Fibroblast of lung (primary cell): ENCODE data around the gene SMG6. TPM values are rescaled to one million over a fixed set of nuclear protein-coding genes. Genes with fewer than 3 reads are reported as not detected.
A peak's percentile ranks its signal among the peaks of the same experiment; 100 is the strongest.

Experiments
- DNase-seq, 2 donors: peaks; one replicate each; pipeline versions ENCODE4 v3.0.0 to v3.0.0-alpha.2; 2010; ENCODE audit warnings: low read depth in 2 of 2
- H2AFZ ChIP-seq: 2 replicates; pipeline ENCODE4 v1.5.1; 2012; ENCODE audit warnings: low read length, control low read depth, inconsistent platforms
- H3K27ac ChIP-seq: 2 replicates; pipeline ENCODE4 v1.5.1; 2011; ENCODE audit warnings: low read length, control low read depth; ENCODE audit not compliant: insufficient read depth
- H3K27me3 ChIP-seq: 2 replicates; pipeline ENCODE4 v1.5.1; 2011; ENCODE audit warnings: mild to moderate bottlenecking, low read length; ENCODE audit not compliant: control insufficient read depth, insufficient read depth
- H3K36me3 ChIP-seq: 2 replicates; pipeline ENCODE4 v1.5.1; 2011; ENCODE audit warnings: low read length; ENCODE audit not compliant: control insufficient read depth, insufficient read depth
- H3K4me1 ChIP-seq: 2 replicates; pipeline ENCODE4 v1.5.1; 2011; ENCODE audit warnings: low read length; ENCODE audit not compliant: control insufficient read depth, insufficient read depth; ENCODE audit errors: extremely low read depth
- H3K4me2 ChIP-seq: 2 replicates; pipeline ENCODE4 v1.5.1; 2011; ENCODE audit warnings: low read length, control low read depth; ENCODE audit not compliant: insufficient read depth; ENCODE audit errors: extremely low read depth
- H3K4me3 ChIP-seq, 4 experiments: fragments of 200-600 bp in 1 of 4; sonication (generic) in 1 of 4; replicated peaks in 1 of 4; 2 replicates each; pipeline ENCODE4 v1.5.1; 2011 to 2016; ENCODE audit warnings: low read length in 4 of 4, low read depth in 3 of 4, mild to moderate bottlenecking in 3 of 4, control low read depth in 2 of 4, inconsistent platforms in 1 of 4, mixed read lengths in 1 of 4; ENCODE audit not compliant: insufficient read depth in 1 of 4; ENCODE audit errors: control extremely low read depth in 1 of 4
- H3K79me2 ChIP-seq: 2 replicates; pipeline ENCODE4 v1.5.1; 2012; ENCODE audit warnings: mild to moderate bottlenecking, low read length, inconsistent platforms; ENCODE audit not compliant: control insufficient read depth, insufficient read depth
- H3K9ac ChIP-seq: 2 replicates; pipeline ENCODE4 v1.5.1; 2011; ENCODE audit warnings: mild to moderate bottlenecking, low read length, control low read depth; ENCODE audit not compliant: insufficient read depth
- H3K9me3 ChIP-seq: 2 replicates; pipeline ENCODE4 v1.5.1; 2012; ENCODE audit warnings: low read depth, low read length; ENCODE audit not compliant: control insufficient read depth, insufficient read depth
- H4K20me1 ChIP-seq: 2 replicates; pipeline ENCODE4 v1.5.1; 2011; ENCODE audit warnings: low read length; ENCODE audit not compliant: control insufficient read depth, insufficient read depth; ENCODE audit errors: extremely low read depth
- CTCF ChIP-seq, 2 donors: IDR thresholded peaks in 1 of 2; conservative IDR thresholded peaks in 1 of 2; 1 replicate in 1 of 2; 2 replicates in 1 of 2; pipeline ENCODE4 v1.5.1; 2011 to 2012; ENCODE audit warnings: low read length in 2 of 2, control low read depth in 1 of 2, inconsistent platforms in 1 of 2, low read depth in 1 of 2, mild to moderate bottlenecking in 1 of 2
- EZH2 ChIP-seq: IDR thresholded peaks from 2 replicates; pipeline ENCODE4 v1.5.1; 2012; ENCODE audit warnings: low read length, control low read depth, mild to moderate bottlenecking; ENCODE audit errors: missing control alignments
- polyA plus RNA-seq, 2 donors: library from polyadenylated mRNA; depleted of rRNA in 1 of 2; stranded (reverse) in 1 of 2; unstranded in 1 of 2; fragments of >200 nt; gene quantifications; 2 replicates each; pipeline ENCODE4 v1.2.1, GENCODE V29; 2011 to 2012; ENCODE audit warnings: missing spikeins in 1 of 2
- total RNA-seq: library from RNA; depleted of rRNA; stranded (reverse); fragments of >200 nt; gene quantifications from 2 replicates; pipeline ENCODE4 v1.2.1, GENCODE V29; 2014

The SMG6 gene
- total and polyA plus RNA-seq, 2 donors (not counting 1 experiment from before 2014, with no cell fraction given) = 14.7 to 29.9 TPM

GRCh38 chr17:2067048-2067561, 236.5 kb downstream of the SMG6 start:
- no peak overlapping the region for H2AFZ ChIP-seq
- no peak overlapping the region for H3K4me3 ChIP-seq
- H3K36me3 ChIP-seq = peaks cover 9% of the 10 kb centered on the region
- H3K9ac ChIP-seq = peak overlapping the region; percentile 28
- peaks cover 5% of the 10 kb centered on the region for H3K79me2 ChIP-seq
- H3K9me3 ChIP-seq = no peaks in the 10 kb centered on the region
- H3K4me2 ChIP-seq = no peak overlapping the region
- no peaks in the 10 kb centered on the region for H4K20me1 ChIP-seq
- TF ChIP-seq EZH2 (no peak), CTCF (conservative IDR thresholded peaks at IDR 0.05 in 1 of 2, IDR thresholded peaks at IDR 0.05 in 1 of 2; ENCODE audit: low read depth in 1 of 2, low read length in 2 of 2) (no peak)
- H3K4me1 ChIP-seq = peaks cover 88% of the 10 kb centered on the region
- H3K27ac ChIP-seq = peak overlapping the region; percentile 85
- no peak for DNase-seq
- H3K27me3 ChIP-seq = no peaks in the 10 kb centered on the region

- Histone ChIP-seq H3K9me3 (no peaks in the 10 kb centered on the region), H3K79me2 (peaks cover 13% of the 10 kb centered on the region), H2AFZ (no peak overlapping the region), H3K4me2 (no peak overlapping the region), H3K4me1 (peaks cover 88% of the 10 kb centered on the region), H3K36me3 (peaks cover 15% of the 10 kb centered on the region), H3K9ac (no peak overlapping the region), H3K4me3 (no peak overlapping the region), H4K20me1 (no peaks in the 10 kb centered on the region), H3K27ac (peak overlapping the region; percentile 85), H3K27me3 (no peaks in the 10 kb centered on the region)
- DNase-seq = no peak
- no peak for TF ChIP-seq CTCF (conservative IDR thresholded peaks at IDR 0.05 in 1 of 2, IDR thresholded peaks at IDR 0.05 in 1 of 2; ENCODE audit: low read depth in 1 of 2, low read length in 2 of 2)
- no peak for TF ChIP-seq EZH2
Observed at GRCh38 chr17:2065949-2066400, 237.6 kb downstream of the SMG6 start.

DNA sequence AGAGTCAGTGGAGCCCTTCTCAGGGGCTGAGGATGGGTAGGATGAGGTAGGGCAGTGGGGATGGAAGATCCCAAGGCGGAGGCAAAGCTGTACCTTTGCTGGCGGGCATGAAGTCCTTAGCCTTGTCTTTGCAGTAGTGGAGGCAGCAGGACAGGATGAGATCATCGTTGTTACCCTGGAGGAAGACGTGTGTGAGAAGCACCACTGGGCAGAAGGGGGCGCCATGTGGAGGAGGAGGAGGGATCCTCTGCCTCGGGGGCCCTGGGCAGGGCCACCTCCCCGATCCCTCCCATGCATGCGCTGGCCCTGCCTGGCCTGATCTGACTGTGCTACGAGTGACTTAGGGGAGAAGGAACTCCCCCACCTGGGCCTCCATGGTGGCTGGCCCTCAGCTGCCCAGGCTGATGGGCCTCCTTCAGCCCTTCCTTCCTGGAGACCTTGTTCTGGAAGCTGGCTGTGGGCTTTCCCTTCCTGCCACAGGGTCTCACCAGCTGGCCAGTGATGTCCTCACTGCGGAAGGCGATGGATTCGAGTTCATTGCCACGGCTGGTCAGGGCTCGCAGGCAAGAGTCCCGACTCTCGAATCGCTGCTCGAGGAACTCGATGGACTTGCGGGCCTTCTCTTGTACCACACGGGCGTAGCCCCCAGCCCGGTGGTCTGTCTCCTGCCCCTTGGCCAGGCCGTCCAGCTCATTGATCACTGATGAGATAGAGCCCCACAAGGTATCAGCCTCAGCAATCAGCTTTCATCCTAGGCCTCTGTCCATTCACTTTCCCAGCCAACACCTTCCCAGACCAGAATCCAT, 238.4 kb downstream of the SMG6 start:
- H3K4me3 ChIP-seq = no peak overlapping the region
- H3K9ac ChIP-seq = peak overlapping the region; percentile 14
- peaks cover 88% of the 10 kb centered on the region for H3K4me1 ChIP-seq
- peaks cover 21% of the 10 kb centered on the region for H3K79me2 ChIP-seq
- H2AFZ ChIP-seq = no peak overlapping the region
- peaks cover 19% of the 10 kb centered on the region for H3K36me3 ChIP-seq
- H3K4me2 ChIP-seq = no peak overlapping the region
- H4K20me1 ChIP-seq = no peaks in the 10 kb centered on the region
- DNase-seq = peak in 1 of 2 donors; percentile 81
- TF ChIP-seq CTCF (conservative IDR thresholded peaks at IDR 0.05 in 1 of 2, IDR thresholded peaks at IDR 0.05 in 1 of 2; ENCODE audit: low read depth in 1 of 2, low read length in 2 of 2) = peak; percentile 16 to 55
- TF ChIP-seq EZH2 = no peak
- H3K9me3 ChIP-seq = no peaks in the 10 kb centered on the region
- peak overlapping the region; percentile 85 for H3K27ac ChIP-seq
- no peaks in the 10 kb centered on the region for H3K27me3 ChIP-seq
